Epithelial cell of prostate (primary cell): ENCODE data around the gene TNFRSF17.
"Not testable (repeated sequence)": the region's sequence is repeated elsewhere in the genome, so short reads cannot be mapped to it uniquely, and the experiment has no call there.

Experiments
- DNase-seq: peaks from one replicate; pipeline ENCODE4 v3.0.0-alpha.2; 2011; ENCODE audit warnings: low read depth, low spot score
- H3K27ac ChIP-seq: fragments of 450-650 bp; 2 replicates; pipeline ENCODE4 v1.5.1; 2017; ENCODE audit warnings: mild to moderate bottlenecking

TNFRSF17 gene

GRCh38 chr16:11968577-11968976 is 3.6 kb downstream of the TNFRSF17 start:
- H3K27ac ChIP-seq = no peak overlapping the region
- no peak for DNase-seq

- H3K27ac ChIP-seq, DNase-seq: not testable (repeated sequence)
These were observed 5.3 kb downstream of the TNFRSF17 start for GRCh38 chr16:11970292-11970691.

- no peak for DNase-seq
- no peak overlapping the region for H3K27ac ChIP-seq
These were observed 7.1 kb downstream of the TNFRSF17 start for GRCh38 chr16:11972128-11972527.

GRCh38 chr16:11973070-11973469 is 8.1 kb downstream of the TNFRSF17 start:
- no peak for DNase-seq
- no peak overlapping the region for H3K27ac ChIP-seq

GRCh38 chr16:11976850-11977375 is 11.9 kb downstream of the TNFRSF17 start:
- H3K27ac ChIP-seq = peak overlapping the region; percentile 83
- no peak for DNase-seq

- peak overlapping the region; percentile 83 for H3K27ac ChIP-seq
- no peak for DNase-seq
These were observed 12.5 kb downstream of the TNFRSF17 start for GRCh38 chr16:11977376-11978041.

GRCh38 chr16:11978080-11978479 is 13.1 kb downstream of the TNFRSF17 start:
- peak overlapping the region; percentile 83 for H3K27ac ChIP-seq

GRCh38 chr16:11979013-11979672 is 14.1 kb downstream of the TNFRSF17 start:
- DNase-seq = no peak
- no peak overlapping the region for H3K27ac ChIP-seq

More at GRCh38 chr16:11978080-11978479, 13.1 kb downstream of the TNFRSF17 start:
- no peak for DNase-seq

GRCh38 chr16:11980136-11980844 is 15.3 kb downstream of the TNFRSF17 start:
- no peak for DNase-seq
- H3K27ac ChIP-seq = no peak overlapping the region

- DNase-seq = no peak
These were observed 20.2 kb downstream of the TNFRSF17 start for GRCh38 chr16:11985250-11985649.

GRCh38 chr16:11986521-11987057 is 21.6 kb downstream of the TNFRSF17 start:
- H3K27ac ChIP-seq = no peak overlapping the region

More at GRCh38 chr16:11985250-11985649, 20.2 kb downstream of the TNFRSF17 start:
- no peak overlapping the region for H3K27ac ChIP-seq

GRCh38 chr16:11988258-11988978 is 23.4 kb downstream of the TNFRSF17 start:
- no peak for DNase-seq
- no peak overlapping the region for H3K27ac ChIP-seq

More at GRCh38 chr16:11986521-11987057, 21.6 kb downstream of the TNFRSF17 start:
- no peak for DNase-seq

GRCh38 chr16:11990702-11991390 is 25.8 kb downstream of the TNFRSF17 start:
- no peak for DNase-seq

GRCh38 chr16:11992008-11992584 is 27.1 kb downstream of the TNFRSF17 start:
- DNase-seq = no peak
- no peak overlapping the region for H3K27ac ChIP-seq

More at GRCh38 chr16:11990702-11991390, 25.8 kb downstream of the TNFRSF17 start:
- no peak overlapping the region for H3K27ac ChIP-seq

- no peak overlapping the region for H3K27ac ChIP-seq
- no peak for DNase-seq
These were observed 27.8 kb downstream of the TNFRSF17 start for GRCh38 chr16:11992586-11993524.

GRCh38 chr16:11994143-11995119 is 29.4 kb downstream of the TNFRSF17 start:
- H3K27ac ChIP-seq = peak overlapping the region; percentile 14
- no peak for DNase-seq
